ENCODE results near the gene IQGAP2.
"Not testable (repeated sequence)": the region's sequence is repeated elsewhere in the genome, so short reads cannot be mapped to it uniquely, and the experiment has no call there.

The IQGAP2 gene

DNA sequence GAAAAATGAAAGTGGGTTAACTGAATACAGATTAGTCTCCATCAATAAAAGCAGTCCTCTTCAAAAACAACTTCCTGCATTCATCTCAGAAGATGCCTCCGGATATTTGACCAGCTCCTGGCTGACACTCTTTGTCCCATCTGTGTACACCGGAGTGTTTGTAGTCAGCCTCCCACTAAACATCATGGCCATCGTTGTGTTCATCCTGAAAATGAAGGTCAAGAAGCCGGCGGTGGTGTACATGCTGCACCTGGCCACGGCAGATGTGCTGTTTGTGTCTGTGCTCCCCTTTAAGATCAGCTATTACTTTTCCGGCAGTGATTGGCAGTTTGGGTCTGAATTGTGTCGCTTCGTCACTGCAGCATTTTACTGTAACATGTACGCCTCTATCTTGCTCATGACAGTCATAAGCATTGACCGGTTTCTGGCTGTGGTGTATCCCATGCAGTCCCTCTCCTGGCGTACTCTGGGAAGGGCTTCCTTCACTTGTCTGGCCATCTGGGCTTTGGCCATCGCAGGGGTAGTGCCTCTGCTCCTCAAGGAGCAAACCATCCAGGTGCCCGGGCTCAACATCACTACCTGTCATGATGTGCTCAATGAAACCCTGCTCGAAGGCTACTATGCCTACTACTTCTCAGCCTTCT lies 329.4 kb downstream of the IQGAP2 start:
- Histone ChIP-seq H3K36me3 (ENCODE audit: control insufficient read depth in 5 of 5, insufficient read depth in 5 of 5, low read length in 5 of 5) (peaks cover 0 to 10% (median 9%) of the 10 kb centered on the region in 5 donors), H3K4me1 (ENCODE audit: control insufficient read depth in 5 of 5, insufficient read depth in 5 of 5, low read length in 5 of 5) (peaks cover 0 to 12% (median 3%) of the 10 kb centered on the region in 5 donors), H3K4me3 (ENCODE audit: low read depth in 1 of 5, low read length in 5 of 5) (no peak overlapping the region), H3K27me3 (ENCODE audit: control insufficient read depth in 5 of 5, insufficient read depth in 4 of 5, low read length in 5 of 5) (no peaks in the 10 kb centered on the region), H3K27ac (ENCODE audit: low read depth, low read length) (no peak overlapping the region), H3K9me3 (ENCODE audit: control insufficient read depth in 5 of 5, low read length in 5 of 5) (peaks cover 0 to 19% (median 13%) of the 10 kb centered on the region in 5 donors), H3K9ac (ENCODE audit: low read length in 5 of 5) (no peak overlapping the region)

DNA sequence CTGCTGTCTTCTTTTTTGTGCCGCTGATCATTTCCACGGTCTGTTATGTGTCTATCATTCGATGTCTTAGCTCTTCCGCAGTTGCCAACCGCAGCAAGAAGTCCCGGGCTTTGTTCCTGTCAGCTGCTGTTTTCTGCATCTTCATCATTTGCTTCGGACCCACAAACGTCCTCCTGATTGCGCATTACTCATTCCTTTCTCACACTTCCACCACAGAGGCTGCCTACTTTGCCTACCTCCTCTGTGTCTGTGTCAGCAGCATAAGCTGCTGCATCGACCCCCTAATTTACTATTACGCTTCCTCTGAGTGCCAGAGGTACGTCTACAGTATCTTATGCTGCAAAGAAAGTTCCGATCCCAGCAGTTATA lies 329.9 kb downstream of the IQGAP2 start:
- Histone ChIP-seq H3K9ac (ENCODE audit: low read length in 5 of 5) (no peak overlapping the region), H3K4me1 (ENCODE audit: control insufficient read depth in 5 of 5, insufficient read depth in 5 of 5, low read length in 5 of 5) (peaks cover 0 to 17% (median 3%) of the 10 kb centered on the region in 5 donors), H3K9me3 (ENCODE audit: control insufficient read depth in 5 of 5, low read length in 5 of 5) (peaks cover 0 to 19% (median 13%) of the 10 kb centered on the region in 5 donors), H3K4me3 (ENCODE audit: low read depth in 1 of 5, low read length in 5 of 5) (no peak overlapping the region), H3K27me3 (ENCODE audit: control insufficient read depth in 5 of 5, insufficient read depth in 4 of 5, low read length in 5 of 5) (no peaks in the 10 kb centered on the region), H3K36me3 (ENCODE audit: control insufficient read depth in 5 of 5, insufficient read depth in 5 of 5, low read length in 5 of 5) (peaks cover 0 to 10% (median 9%) of the 10 kb centered on the region in 5 donors), H3K27ac (ENCODE audit: low read depth, low read length) (no peak overlapping the region)

DNA sequence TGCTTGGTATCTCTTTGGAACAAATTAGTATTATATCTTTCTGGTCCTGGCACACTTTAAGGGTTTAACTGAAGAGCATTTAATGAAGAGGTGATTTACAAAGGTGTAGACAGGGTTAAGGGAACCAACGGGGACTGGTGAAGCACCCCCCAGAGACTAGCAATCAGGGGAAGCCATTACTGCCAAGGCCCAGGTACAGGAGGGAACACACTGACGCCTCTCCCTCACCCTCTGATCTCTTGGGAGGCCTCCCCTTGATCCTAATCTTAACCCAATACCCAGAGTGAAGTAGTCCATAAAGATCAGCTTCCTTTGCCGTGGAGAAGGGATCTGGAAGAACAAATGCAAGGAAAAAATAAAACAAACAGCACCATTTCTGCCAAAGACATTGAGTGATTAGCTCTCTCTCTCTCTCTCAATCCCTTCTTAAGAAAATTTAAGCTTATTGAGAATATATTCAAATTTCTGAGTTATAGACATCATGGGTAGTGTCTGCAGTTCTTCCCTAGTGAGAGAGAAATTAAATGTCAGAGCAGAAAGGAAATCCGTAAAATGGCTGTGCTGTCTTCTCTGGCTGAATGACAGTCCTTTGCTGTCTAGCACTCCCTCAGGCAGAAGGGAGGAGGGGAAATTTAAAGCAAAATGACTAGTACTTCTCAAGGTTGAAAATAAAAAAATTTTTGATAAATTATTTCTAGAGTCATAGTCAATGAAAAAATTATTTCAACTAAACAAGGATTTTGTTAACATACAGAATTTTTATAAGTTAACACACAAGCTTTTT lies 332.9 kb downstream of the IQGAP2 start:
- Histone ChIP-seq H3K9me3 (ENCODE audit: control insufficient read depth in 5 of 5, low read length in 5 of 5) (peaks cover 0 to under 1% (median 0%) of the 10 kb centered on the region in 5 donors), H3K27me3 (ENCODE audit: control insufficient read depth in 5 of 5, insufficient read depth in 4 of 5, low read length in 5 of 5) (no peaks in the 10 kb centered on the region), H3K4me3 (ENCODE audit: low read depth in 1 of 5, low read length in 5 of 5) (no peak overlapping the region), H3K4me1 (ENCODE audit: control insufficient read depth in 5 of 5, insufficient read depth in 5 of 5, low read length in 5 of 5) (peaks cover 0 to 22% (median 3%) of the 10 kb centered on the region in 5 donors), H3K9ac (ENCODE audit: low read length in 5 of 5) (no peak overlapping the region), H3K36me3 (ENCODE audit: control insufficient read depth in 5 of 5, insufficient read depth in 5 of 5, low read length in 5 of 5) (peaks cover 0 to 10% (median 9%) of the 10 kb centered on the region in 5 donors), H3K27ac (ENCODE audit: low read depth, low read length) (no peak overlapping the region)

DNA sequence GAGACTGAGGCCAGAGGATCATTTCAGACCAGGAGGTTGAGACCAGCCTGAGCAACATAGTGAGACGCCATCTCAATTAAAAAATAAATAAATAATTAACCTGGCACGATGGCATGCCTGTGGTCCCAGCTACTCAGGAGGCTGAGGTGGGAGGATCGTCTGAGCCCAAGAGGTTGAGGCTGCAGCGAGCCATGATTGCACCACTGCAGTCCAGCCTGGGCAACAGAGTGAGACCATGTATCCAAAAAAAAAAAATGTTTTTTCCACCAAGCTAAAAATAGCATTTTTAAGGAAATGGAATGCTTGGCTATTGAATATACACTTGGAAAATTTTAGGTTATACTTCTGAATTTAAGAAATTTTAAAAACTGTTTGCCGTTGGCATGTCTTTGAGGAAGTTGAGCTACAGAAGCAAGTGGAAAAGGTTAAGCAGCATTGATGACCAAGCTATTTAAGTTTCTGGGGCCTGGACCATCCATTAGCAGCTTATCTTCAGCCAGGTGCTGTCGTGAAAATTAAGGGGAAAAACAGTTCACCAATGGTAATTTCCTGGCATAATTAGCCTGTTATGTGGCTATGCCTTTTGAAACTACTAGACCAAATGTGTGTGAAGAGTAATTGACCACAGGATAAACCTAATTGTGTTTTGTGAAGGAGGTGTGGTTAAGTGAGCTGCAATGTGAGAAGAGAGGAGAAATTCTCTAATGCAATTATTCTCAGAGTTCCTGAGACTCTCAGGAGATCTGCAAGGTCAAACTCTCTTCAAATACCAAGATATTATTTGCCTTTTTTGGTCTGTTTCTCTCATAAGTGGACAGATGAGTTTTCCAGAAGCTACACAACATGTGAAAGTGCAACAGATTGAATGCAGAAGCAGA lies 333.8 kb downstream of the IQGAP2 start:
- no peak overlapping the region for H3K27ac ChIP-seq (ENCODE audit: low read depth, low read length)

DNA sequence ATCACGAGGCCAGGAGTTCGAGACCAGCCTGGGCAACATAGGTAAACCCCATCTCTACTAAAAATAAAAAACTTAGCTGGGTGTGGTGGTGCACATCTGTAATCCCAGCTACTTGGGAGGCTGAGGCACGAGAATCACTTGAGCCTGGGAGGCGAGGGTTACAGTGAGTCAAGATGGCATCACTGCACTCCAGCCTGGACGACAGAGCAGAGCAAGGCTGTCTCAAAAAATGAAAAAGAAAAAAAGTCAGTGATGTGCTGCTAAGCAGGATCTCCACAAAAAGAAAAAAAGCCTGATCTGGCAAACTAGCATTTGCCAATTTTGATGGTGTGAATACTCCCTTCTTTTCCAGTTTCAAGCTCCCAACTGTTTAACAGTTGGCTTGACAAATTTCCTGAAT lies 334.8 kb downstream of the IQGAP2 start:
- H3K4me1 ChIP-seq (ENCODE audit: control insufficient read depth in 5 of 5, insufficient read depth in 5 of 5, low read length in 5 of 5) = peaks cover 0 to 22% (median 3%) of the 10 kb centered on the region in 5 donors
- peaks cover 0 to 4% (median 3%) of the 10 kb centered on the region in 5 donors for H3K36me3 ChIP-seq (ENCODE audit: control insufficient read depth in 5 of 5, insufficient read depth in 5 of 5, low read length in 5 of 5)
- no peak overlapping the region for H3K27ac ChIP-seq (ENCODE audit: low read depth, low read length)
- no peaks in the 10 kb centered on the region for H3K27me3 ChIP-seq (ENCODE audit: control insufficient read depth in 5 of 5, insufficient read depth in 4 of 5, low read length in 5 of 5)
- no peaks in the 10 kb centered on the region for H3K9me3 ChIP-seq (ENCODE audit: control insufficient read depth in 5 of 5, low read length in 5 of 5)
- no peak overlapping the region for H3K9ac ChIP-seq (ENCODE audit: low read length in 5 of 5)
- H3K4me3 ChIP-seq (ENCODE audit: low read depth in 1 of 5, low read length in 5 of 5) = no peak overlapping the region

More for the DNA sequence above, 333.8 kb downstream of the IQGAP2 start:
- H3K4me1 ChIP-seq (ENCODE audit: control insufficient read depth in 5 of 5, insufficient read depth in 5 of 5, low read length in 5 of 5) = peaks cover 0 to 22% (median 3%) of the 10 kb centered on the region in 5 donors
- no peak overlapping the region for H3K4me3 ChIP-seq (ENCODE audit: low read depth in 1 of 5, low read length in 5 of 5)
- no peak overlapping the region for H3K9ac ChIP-seq (ENCODE audit: low read length in 5 of 5)
- no peaks in the 10 kb centered on the region for H3K9me3 ChIP-seq (ENCODE audit: control insufficient read depth in 5 of 5, low read length in 5 of 5)
- H3K27me3 ChIP-seq (ENCODE audit: control insufficient read depth in 5 of 5, insufficient read depth in 4 of 5, low read length in 5 of 5) = no peaks in the 10 kb centered on the region
- H3K36me3 ChIP-seq (ENCODE audit: control insufficient read depth in 5 of 5, insufficient read depth in 5 of 5, low read length in 5 of 5) = peaks cover 0 to 10% (median 9%) of the 10 kb centered on the region in 5 donors

DNA sequence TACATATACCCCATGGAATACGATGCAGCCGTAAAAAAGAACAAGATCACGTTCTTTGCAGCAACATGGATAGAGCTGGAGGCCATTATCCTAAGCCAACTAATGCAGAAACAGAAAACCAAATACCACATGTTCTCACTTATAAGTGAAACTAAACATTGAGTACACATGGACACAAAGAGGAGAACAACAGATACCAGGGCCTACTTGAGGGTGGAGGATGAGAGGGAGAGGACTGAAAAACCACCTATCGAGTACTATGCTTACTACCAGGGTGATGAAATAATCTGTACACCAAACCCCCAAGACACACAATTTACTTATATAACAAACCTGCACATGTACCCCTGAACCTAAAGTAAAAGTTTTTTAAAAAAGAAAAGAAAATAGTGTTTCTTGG lies 338.4 kb downstream of the IQGAP2 start:
- not testable (repeated sequence) for H3K27me3 ChIP-seq (ENCODE audit: control insufficient read depth in 5 of 5, insufficient read depth in 4 of 5, low read length in 5 of 5); H3K4me3 ChIP-seq (ENCODE audit: low read depth in 1 of 5, low read length in 5 of 5); H3K36me3 ChIP-seq (ENCODE audit: control insufficient read depth in 5 of 5, insufficient read depth in 5 of 5, low read length in 5 of 5); H3K9me3 ChIP-seq (ENCODE audit: control insufficient read depth in 5 of 5, low read length in 5 of 5); H3K9ac ChIP-seq (ENCODE audit: low read length in 5 of 5); H3K27ac ChIP-seq (ENCODE audit: low read depth, low read length)
- H3K4me1 ChIP-seq (ENCODE audit: control insufficient read depth in 5 of 5, insufficient read depth in 5 of 5, low read length in 5 of 5) = peaks cover 0 to 17% (median 3%) of the 10 kb centered on the region in 5 donors

DNA sequence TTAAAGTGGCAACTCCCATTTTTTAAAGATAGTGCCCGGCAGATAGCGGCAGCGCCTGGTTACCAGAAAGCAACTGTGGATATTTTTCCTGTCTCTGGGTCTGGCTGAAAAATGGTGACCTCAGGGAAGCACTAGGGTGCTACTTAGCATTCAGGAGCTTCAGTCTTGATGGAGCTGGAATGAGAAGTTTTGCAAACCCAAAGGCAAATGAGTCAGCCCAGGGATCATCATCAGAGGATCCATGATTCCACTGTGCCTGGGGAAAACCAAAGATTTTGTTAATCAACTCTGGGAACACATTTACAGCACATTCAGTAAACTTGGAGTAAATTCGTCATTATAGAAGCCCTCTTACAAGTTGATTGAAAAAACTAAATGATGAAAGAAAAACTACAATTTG lies 339.5 kb downstream of the IQGAP2 start:
- H3K27ac ChIP-seq (ENCODE audit: low read depth, low read length) = no peak overlapping the region

DNA sequence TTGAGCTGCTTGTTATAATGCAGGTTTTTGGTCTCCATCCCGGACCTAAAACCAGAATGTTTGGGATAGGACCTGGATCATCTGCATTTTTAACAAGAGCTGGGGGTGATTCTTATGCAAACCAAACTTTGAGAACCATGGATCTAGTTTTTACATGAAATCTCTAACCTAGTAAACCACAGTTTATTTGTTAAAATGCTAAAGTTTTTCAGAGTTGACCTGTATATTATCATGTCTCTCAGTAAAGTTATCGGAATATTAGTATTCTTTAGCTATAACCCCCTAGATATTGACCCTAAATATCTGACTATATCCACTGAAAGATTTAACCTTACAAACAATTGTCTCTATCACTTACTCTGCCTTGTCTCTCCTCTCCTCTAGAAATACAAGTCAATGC lies 341.5 kb downstream of the IQGAP2 start:
- Histone ChIP-seq H3K27me3 (ENCODE audit: control insufficient read depth in 5 of 5, insufficient read depth in 4 of 5, low read length in 5 of 5) (no peaks in the 10 kb centered on the region), H3K36me3 (ENCODE audit: control insufficient read depth in 5 of 5, insufficient read depth in 5 of 5, low read length in 5 of 5) (no peaks in the 10 kb centered on the region), H3K9ac (ENCODE audit: low read length in 5 of 5) (no peak overlapping the region), H3K4me1 (ENCODE audit: control insufficient read depth in 5 of 5, insufficient read depth in 5 of 5, low read length in 5 of 5) (no peaks in the 10 kb centered on the region), H3K4me3 (ENCODE audit: low read depth in 1 of 5, low read length in 5 of 5) (no peak overlapping the region), H3K9me3 (ENCODE audit: control insufficient read depth in 5 of 5, low read length in 5 of 5) (no peaks in the 10 kb centered on the region), H3K27ac (ENCODE audit: low read depth, low read length) (no peak overlapping the region)

More for the DNA sequence above, 339.5 kb downstream of the IQGAP2 start:
- Histone ChIP-seq H3K27me3 (ENCODE audit: control insufficient read depth in 5 of 5, insufficient read depth in 4 of 5, low read length in 5 of 5) (no peaks in the 10 kb centered on the region), H3K9ac (ENCODE audit: low read length in 5 of 5) (no peak overlapping the region), H3K36me3 (ENCODE audit: control insufficient read depth in 5 of 5, insufficient read depth in 5 of 5, low read length in 5 of 5) (no peaks in the 10 kb centered on the region), H3K4me1 (ENCODE audit: control insufficient read depth in 5 of 5, insufficient read depth in 5 of 5, low read length in 5 of 5) (peaks cover 0 to 9% (median 0%) of the 10 kb centered on the region in 5 donors), H3K4me3 (ENCODE audit: low read depth in 1 of 5, low read length in 5 of 5) (no peak overlapping the region), H3K9me3 (ENCODE audit: control insufficient read depth in 5 of 5, low read length in 5 of 5) (no peaks in the 10 kb centered on the region)

DNA sequence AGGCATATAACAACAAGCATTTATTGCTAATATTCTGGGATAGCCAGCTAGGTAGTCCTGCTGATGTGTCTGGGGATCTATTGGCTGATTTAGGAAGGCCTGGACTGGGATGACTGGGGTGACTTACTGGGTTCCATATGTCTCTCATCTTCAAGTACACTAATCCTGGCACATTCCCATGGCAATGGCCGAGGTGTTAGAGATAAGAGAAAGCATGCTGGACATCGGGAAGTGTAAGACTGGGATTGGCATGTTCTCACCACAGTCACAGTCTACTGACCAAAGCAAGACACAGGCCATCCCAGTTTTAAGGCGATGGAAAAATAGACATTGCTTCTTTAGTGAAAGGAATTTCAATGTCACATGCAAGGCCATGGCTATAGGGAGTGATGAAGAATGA lies 342.6 kb downstream of the IQGAP2 start:
- Histone ChIP-seq H3K36me3 (ENCODE audit: control insufficient read depth in 5 of 5, insufficient read depth in 5 of 5, low read length in 5 of 5) (no peaks in the 10 kb centered on the region), H3K27ac (ENCODE audit: low read depth, low read length) (no peak overlapping the region), H3K4me1 (ENCODE audit: control insufficient read depth in 5 of 5, insufficient read depth in 5 of 5, low read length in 5 of 5) (no peaks in the 10 kb centered on the region), H3K9me3 (ENCODE audit: control insufficient read depth in 5 of 5, low read length in 5 of 5) (no peaks in the 10 kb centered on the region), H3K27me3 (ENCODE audit: control insufficient read depth in 5 of 5, insufficient read depth in 4 of 5, low read length in 5 of 5) (no peaks in the 10 kb centered on the region), H3K9ac (ENCODE audit: low read length in 5 of 5) (no peak overlapping the region), H3K4me3 (ENCODE audit: low read depth in 1 of 5, low read length in 5 of 5) (no peak overlapping the region)
